NCI-H1436 (cell line): ENCODE data around the gene ZCCHC7.
"Not testable (repeated sequence)": the region's sequence is repeated elsewhere in the genome, so short reads cannot be mapped to it uniquely, and the experiment has no call there.

ENCODE experiments used
- DNase-seq: peaks from one replicate; lab custom pipeline; 2025; lab: John Stamatoyannopoulos, UW

Gene ZCCHC7

DNA sequence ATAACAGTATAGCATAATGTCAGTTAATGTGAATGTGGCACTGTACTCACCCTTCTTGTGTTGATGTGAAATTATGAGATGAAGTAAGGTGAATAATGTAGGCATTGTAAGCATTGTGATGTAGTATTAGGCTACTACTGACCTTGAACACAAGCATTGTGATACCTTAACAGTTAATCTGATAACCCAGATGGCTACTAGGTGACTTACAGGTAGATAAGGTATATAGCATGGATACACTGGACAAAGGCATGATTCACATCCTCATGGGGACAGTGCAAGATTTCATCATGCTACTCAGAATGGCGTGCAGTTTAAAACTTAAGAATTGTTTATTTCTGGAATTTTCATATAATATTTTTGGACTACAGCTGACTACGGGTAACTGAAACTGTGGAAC is 134.8 kb downstream of the ZCCHC7 start:
- DNase-seq = no peak

DNA sequence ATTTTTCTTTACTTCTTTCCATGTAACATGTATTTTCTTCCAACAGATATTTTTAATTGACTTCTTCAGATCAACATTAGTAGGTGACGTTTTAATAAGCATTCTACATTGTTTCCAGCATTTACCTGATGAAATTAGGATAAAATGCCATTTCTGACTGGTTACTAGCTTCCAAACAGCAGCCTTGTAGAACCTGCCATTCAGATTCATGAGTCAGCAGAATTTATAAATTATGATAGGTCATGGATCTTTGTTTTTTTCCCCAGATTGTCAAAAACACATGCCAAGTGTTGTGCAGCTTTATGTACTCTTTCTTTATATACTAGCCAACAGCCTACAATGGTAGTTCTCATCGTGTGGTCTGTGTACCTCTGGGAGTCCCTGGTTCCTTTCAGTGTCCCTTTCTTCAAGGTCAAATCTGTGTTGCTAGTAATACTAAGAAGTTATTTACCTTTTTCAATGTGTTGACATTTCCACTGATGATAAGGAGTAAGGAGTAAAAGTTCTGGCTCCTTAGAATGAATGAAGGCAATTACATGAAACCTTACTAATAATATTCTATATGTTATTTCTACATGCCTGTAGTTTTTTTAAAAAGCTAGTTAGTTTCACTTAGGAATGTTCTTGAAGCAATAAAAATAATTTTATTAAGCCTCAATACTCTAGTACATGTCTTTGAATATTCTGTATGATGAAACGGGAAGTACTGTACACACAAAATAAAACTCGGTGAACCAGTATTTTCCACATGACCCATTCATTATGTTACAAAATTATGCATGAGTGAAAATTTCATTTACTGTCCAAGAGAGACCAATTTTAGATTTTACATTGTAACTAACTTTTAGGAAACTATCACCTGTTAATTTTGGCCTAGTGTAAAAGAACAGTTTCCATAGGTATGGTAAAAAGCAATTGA is 135.8 kb downstream of the ZCCHC7 start:
- no peak for DNase-seq

DNA sequence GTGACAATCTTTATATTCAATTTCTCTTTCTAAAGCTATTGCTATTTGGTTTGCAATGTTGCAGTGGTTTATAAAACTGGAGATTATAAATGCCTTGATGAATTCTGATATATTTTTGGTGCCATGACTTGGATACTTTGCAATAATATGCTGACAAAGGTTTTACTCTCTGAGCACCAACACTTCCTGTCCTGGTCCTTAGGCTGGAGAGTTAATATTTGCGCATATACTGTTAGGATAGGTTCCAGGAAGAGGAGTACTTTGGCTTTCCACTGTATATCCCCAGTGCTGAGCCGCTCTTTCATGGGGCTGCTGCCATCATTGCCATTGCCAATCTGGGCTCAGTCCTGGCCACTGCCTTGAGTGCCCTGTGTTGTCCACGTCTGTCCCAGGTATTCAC is 139.6 kb downstream of the ZCCHC7 start:
- no peak for DNase-seq

DNA sequence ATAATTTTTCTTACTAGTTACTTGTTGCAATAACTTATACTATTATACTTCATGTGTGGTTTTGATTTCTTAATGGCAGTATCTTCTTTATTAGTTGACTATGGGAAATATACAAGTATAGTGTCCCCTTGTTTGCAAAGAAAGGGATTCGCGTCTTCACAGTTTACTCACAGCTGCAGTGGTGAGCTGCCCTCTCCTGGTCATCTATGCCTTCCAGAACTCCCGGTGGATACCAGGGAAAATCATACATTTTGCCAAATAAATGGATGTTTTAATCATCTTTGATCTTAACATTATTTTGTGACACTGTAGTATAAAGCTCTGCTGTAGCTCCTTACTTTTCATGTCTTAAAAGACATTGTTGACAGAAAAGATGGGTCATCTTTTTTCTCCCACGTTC is 142.0 kb downstream of the ZCCHC7 start:
- no peak for DNase-seq

DNA sequence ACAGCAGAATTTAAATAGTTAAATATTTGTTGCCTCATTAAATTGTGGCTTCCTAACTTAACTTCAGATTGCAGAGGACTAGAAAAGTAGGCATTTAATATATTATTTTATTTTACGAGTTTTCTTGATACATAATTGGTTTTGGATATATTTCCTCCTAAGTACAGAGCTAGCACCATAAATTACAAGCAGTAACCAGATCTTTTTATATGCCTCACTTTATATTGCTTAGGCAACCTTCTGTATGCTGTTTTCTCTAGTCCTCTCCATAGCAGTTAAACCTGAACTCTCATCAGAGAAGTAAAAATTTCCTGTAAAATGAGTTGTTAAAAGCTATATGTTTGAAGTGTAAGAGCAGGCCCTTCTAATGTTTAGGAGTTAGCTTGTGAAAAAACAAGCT is 144.2 kb downstream of the ZCCHC7 start:
- DNase-seq = no peak

DNA sequence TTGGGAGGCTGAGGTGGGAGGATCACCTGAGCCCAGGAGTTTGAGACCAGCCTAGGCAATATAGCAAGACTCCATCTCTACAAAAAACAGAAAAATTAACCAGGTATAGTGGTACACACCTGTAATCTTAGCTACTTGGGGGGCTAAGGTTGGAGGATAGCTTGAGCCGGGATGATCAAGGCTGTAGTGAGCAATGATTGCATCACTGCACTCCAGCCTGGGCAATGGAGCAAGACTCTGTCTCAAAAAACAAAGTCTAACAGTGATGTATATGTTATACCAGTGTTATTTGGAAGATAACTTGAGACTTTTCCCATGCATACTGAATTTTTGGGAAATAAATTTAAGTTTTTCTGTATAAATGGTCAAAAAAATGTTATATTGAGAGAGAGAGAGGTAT is 146.3 kb downstream of the ZCCHC7 start:
- no peak for DNase-seq

GRCh38 chr9:37269221-37269620 is 148.8 kb downstream of the ZCCHC7 start:
- no peak for DNase-seq

- DNase-seq = no peak
Observed at GRCh38 chr9:37271679-37272078, 151.3 kb downstream of the ZCCHC7 start.

- no peak for DNase-seq
Observed at GRCh38 chr9:37273595-37273994, 153.2 kb downstream of the ZCCHC7 start.

- DNase-seq = no peak
Observed at GRCh38 chr9:37281541-37281940, 161.2 kb downstream of the ZCCHC7 start.

GRCh38 chr9:37283730-37284325 is 163.5 kb downstream of the ZCCHC7 start:
- no peak for DNase-seq

GRCh38 chr9:37284636-37285035 is 164.3 kb downstream of the ZCCHC7 start:
- no peak for DNase-seq

DNA sequence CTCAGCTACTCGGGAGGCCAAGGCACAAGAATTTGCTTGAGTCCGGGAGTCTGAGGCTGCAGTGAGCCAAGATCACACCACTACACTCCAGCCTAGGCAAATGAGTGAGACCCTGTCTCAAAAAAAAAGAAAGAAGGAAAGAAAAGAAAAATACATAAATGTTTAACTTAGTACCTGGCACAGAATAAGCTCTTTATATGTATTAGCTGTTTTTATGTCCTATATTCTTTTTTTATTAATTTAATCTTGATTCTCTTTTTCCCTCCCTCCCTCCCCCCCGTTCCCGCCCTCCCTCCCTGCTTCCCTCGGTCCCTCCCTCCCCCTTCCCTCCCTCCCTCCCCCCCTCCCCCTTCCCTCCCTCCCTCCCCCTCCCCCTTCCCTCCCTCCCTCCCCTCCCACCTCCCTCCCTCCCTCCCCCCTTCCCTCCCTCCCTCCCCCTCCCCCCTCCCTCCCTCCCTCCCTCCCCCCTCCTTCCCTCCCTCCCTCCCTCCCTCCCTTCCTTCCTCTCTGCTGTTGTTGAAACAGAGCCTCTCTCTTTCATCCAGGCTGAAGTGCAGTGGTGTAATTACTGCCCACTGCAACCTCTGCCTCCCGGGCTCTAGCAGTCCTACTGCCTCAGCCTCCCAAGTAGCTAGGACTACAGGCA is 166.3 kb downstream of the ZCCHC7 start:
- DNase-seq = no peak

- no peak for DNase-seq
Observed at GRCh38 chr9:37287317-37287716, 166.9 kb downstream of the ZCCHC7 start.

- no peak for DNase-seq
Observed at GRCh38 chr9:37289631-37290030, 169.3 kb downstream of the ZCCHC7 start.

- no peak for DNase-seq
Observed at GRCh38 chr9:37290366-37290939, 170.1 kb downstream of the ZCCHC7 start.

- no peak for DNase-seq
Observed at GRCh38 chr9:37290940-37291485, 170.6 kb downstream of the ZCCHC7 start.

- not testable (repeated sequence) for DNase-seq
Observed at GRCh38 chr9:37291612-37292238, 171.4 kb downstream of the ZCCHC7 start.

GRCh38 chr9:37292896-37293295 is 172.5 kb downstream of the ZCCHC7 start:
- no peak for DNase-seq

DNA sequence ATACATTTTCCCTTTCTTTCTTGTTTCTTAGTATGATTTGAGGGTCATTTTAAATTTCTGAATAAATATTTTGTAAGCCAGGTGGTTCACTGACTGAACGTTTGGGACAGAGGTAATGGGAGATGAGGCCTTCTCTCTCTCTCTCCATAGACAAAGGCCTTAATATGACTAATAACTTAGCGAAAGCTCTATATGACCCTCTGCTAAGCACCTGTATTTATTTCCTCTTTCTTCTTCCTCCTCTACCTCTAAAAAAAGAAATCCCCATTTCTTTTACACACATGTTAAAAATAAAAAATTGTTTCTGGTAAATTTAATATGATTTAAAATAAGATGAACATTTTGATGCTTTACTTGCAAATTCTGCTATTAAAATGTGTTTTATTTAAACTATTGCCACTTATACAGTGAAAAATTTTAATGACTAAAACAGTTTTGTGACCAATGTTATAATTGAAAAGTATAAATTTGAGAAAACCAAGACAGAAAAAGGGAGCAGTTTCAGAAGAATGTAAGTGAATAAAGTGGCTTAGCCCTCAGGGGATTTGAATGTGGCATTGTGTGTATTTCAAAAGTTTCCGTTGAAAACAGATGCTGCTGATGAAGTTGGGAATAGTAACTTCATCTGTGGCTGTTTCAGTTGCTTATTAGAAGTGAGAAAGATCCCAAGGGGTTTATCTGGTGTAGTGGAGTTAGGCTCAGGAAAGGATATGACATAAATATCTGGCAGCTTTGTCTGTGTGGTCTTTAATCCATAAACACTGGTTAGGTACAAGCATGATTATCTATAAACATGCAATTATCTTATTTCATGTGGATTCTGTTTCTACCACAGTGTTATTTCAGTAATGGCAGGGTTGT is 173.5 kb downstream of the ZCCHC7 start:
- DNase-seq = no peak

DNA sequence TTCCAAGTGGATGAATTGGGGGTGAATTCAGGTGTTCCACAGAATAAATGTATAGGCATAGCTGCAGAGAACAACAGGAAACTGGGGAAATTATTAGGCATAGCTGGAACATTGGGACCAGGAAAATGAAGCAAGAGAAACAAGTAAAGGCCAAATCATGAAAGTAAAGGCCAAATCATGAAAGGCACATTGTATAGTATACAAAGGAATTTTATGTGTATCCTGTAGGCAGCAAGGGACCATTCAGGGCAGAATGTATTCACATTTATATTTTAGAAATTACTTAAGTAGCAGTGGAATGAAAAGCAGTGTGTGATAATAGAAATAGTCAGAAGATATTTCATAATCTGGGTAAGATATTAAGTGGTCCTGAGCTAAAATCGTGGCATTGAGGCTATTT is 174.8 kb downstream of the ZCCHC7 start:
- no peak for DNase-seq
